Measurements from ENCODE around the gene ANKS1B.
"Not testable (repeated sequence)": the region's sequence is repeated elsewhere in the genome, so short reads cannot be mapped to it uniquely, and the experiment has no call there.

The ANKS1B gene

DNA sequence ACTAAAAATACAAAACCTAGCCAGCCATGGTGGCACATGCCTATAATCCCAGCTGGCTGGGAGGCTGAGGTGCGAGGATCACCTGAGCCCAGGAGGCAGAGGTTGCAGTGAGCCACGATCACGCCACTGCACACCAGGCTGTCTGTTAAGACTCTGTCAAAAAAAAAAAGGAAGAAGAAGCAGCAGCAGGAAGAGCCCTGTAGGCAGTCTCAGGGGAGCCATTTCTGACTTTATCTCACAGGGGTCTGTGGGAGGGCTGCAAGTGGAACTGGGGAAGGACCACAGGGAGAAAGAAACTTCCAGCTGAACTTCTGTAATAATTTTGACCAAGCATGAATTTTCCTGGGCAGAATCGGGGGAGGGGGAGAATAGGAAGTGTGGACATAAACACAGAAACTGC is 304.5 kb downstream of the ANKS1B start:
- DNase-seq: no peak

DNA sequence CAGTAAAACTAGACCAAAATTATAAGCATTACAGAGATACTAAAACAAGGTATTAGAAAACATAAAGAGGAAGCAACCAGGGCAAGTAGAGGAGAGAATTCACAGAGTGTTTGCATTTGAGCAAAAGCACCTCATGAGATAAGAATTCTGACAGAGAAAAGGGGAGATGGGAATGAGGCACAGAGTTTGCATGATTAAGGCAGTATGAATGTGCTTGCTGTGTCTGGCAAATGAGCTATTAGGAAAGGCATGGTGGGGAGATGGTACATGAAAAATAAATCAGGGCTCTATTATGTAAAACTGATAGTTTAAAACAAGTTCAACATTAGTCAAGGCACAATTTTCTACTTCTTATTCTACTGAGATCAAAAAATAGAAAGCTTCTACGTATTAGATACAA is 314.1 kb downstream of the ANKS1B start:
- DNase-seq: no peak

DNA sequence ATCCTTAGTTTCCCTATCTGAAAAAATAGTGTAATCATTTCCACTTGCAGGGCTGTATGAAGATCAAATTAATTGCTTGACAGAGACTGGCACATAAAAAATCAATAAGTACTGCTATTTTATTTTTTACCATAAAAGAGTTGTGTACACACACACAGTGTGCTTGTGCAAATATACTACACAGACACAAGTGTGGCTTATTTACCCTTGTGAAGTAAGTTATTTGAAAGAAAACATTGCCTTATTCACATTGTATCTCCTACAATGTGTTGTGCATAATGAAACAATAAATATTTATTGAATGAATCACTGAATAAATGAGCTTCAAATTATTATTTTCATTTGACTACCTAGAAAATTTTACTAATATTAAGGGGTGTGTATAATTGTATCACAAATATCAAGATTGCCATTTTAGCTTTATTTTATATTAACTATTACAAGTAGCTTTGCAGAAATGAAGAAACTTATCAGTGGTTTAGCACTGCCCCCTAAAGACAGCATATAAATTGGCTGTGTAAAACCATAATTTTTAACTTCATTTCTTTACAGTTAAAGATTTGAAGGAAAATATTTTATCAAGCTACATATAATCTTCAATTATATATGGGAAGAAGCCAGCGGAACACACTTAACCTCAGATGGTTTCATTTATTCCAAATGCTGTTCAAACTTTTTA is 325.9 kb downstream of the ANKS1B start:
- DNase-seq: no peak

DNA sequence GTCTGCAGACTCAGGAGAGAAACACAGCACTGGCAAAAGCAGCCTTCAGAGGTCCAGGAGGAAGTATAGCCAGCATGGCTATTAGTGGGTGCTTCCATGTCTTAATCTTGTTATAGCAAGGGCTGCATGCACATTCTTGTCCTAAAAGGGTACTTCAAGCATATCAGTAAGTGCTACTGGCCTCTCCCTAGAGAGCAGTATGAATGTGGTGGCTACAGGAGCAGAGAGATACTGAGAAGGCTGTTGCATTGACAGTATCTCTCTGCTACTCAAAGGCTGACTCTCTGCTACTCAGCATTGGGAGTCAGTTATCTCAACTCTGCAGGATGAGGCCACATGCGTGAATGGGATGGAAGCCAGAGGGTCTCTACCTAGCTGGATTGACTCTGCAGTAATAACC is 335.2 kb downstream of the ANKS1B start:
- DNase-seq: no peak

DNA sequence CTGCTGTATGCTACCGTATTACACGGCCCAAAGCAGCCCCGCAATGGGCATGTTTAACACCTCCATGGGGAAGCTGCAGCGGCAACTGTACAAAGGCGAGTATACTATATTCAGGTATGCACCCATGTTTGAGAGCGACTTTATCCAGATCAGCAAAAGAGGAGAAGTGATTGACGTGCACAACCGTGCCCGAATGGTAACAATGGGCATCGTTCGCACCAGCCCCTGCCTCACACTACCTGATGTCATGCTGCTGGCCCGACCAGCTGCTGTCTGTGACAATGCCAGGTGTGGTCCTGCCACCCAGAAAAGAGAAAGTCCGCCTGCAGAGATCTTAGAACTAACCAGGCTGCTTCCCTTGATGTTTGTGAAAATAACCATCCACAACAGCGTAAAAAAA is 336.6 kb downstream of the ANKS1B start:
- DNase-seq: no peak

DNA sequence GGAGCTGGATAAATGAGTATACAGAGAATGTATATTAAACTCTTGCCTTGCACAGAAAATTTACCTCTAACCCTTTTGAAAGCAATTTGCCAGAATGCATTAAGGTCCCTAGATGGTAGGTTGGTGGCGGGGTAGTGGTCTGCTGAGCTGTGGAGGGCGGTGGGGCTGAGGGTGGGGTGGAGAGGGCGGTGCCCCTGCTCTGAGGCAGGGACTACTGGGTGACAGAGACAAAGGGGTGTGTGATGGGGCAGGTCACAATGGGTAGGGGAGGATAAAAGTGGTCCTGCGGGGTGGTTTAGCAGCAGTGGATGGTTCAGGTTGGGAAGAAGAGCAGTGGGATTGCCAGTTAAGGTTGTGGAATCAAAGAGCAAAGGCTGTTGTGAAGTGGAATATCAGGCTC is 337.3 kb downstream of the ANKS1B start, which contains the start of gene GARIN6:
Gene GARIN6 (plus strand): TSS at position 301 of the 400 bp plus-strand sequence. CDS start 422 bp downstream, outside the sequence.
- DNase-seq: no peak

DNA sequence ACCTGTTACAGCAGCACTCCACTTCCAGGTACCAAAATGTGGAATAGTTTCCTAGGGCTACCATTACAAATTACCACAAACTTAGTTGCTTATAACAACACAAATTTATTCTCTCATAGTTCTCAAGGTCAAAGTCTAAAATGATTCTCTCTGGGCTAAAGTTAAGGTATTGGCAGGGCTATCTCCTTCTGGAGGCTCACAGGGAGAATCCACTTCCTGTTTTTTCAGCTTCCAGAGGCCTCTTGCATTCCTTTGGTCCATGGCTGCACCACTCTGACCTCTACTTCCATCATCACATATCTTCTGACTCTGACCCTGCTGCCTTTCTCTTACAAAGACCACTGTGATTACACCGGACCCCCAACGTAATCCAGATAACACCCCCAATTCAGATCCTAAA is 340.1 kb downstream of the ANKS1B start:
- no peak for DNase-seq

DNA sequence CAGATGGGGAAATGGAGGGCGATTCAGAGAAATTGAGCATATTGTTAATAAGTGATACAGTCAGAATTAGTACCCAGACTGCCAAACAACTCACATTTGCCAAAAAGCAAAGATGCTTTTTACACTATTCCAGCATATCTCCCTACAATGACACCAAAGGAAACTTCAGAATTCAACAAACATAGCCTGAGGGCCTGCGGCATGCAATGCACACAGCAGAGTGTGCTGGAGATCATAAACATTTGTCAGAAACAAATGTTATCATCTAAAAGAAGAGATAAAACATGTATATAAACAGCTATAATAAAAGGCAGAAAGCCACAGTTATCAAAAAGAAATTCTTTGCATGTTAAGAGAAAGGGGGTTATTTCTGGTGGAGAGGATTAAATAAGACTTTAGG is 357.3 kb downstream of the ANKS1B start:
- no peak for DNase-seq

DNA sequence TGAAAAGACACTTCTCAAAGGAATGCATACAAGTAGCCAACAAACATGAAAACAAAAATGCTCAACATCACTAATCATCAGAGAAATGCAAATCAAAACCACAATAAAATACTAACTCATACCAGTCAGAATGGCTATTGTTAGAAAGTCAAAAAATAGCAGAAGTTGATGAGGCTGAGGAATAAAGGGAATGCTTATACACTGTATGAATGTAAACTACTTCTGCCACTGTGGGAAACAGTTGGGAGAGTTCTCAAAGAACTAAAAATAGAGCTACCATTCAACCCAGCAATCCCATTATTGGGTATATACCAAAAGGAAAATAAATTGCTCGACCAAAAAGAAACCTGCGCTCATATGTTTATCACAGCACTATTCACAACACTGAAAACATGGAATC is 360.1 kb downstream of the ANKS1B start:
- not testable (repeated sequence) for DNase-seq

DNA sequence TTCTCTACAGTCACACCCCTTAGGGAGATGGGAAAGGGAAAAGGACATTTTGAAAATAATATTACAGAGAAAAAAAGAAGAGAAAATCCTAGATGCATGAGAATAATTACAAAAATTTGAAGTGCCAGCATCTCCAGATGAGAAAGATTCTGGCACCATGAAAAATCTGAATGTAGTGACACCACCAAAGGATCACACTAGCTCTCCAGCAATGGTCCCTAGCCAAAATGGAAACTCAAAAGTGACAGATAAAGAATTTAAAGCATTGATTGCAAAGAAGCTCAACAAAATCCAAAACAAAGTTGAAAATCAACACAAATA is 364.6 kb downstream of the ANKS1B start:
- DNase-seq: no peak

DNA sequence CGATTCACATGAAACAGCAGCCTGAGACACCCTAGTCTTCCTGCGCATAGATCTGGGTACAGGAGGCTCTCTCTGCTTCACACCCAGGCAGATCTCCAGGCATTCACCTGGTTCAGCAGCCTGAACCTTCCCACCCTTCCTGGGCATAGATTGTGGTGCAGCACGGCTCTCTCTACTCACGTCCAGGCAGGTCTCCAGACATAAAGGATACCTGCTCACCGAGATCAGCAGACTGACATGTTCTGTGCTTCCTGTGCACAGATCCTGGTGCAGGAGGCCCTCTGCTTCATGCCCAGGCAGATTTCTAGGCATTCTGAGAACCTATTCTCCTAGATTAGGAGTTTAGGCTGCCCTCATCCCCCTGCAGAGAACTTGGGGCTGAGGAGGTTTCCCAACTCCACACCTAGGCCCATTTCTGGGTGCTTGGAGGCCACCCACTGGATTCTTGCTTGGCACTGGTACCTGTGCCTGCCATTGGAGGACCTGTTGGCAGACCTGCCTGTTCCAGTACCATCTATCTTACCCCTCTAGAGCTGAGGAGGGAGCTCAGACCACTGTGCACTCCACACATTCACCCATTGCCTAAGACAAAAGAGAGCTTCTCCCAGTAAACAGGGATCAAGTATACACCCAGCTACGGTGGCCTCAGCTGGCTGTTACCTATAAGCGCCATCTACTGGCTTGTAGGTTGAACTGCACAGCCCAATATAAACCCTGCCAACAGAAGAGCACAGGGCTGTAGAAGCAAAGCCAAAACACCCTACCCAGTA is 365.2 kb downstream of the ANKS1B start:
- no peak for DNase-seq

DNA sequence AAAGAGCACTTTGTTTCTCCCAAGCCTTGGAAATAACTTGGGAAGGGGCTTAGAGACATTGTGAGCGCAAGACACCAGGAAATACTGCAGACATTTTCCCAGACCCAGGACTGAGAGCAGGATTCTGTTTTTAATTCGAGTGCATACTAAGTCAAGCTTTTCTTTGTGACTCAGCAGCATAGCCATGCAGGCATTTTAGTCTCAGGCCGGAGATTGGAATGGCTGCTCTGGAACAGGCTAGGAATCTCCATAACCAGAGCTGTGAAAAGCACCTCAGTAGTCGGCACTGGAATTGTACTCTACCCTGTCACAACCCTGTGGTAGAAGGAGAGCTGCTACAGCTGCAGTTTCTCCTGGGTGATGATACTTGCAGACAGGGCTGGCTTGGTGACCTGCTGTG is 366.1 kb downstream of the ANKS1B start:
- DNase-seq: no peak

DNA sequence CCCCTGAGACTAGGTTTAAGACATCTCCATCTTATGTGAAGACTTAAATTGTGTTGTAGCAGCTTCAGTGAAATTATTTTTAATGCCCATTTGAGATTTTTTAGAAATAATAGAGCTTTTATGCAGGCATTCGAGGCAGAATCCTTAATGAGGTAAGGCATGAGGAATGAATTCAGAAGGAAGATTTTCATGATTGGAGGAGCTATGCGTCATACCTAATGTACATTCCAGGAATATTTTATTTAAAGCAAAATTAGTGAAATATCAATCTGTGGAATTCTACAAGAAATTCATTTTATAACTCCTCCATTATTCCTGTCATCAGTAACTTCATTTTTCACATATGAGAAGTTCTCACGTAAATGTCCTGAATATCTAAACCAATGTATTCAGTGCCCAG is 373.1 kb downstream of the ANKS1B start:
- no peak for DNase-seq

DNA sequence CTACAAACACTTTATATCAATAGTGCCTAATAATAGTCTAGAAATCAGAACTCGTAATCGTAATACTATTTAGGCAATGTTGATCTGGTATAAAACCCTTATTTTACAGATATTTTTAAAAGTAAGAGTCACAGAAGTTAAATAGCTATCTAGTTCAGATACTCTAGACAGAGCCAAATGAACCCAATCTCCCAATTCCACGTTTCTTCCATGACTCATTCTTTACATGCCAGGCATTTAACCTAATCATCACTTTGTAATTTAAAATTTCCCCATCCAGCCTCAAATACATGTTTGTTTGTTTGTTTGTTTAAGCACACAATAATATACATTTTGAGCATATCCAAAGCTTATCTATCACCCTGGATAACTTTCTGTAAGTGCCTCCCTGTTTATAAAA is 373.6 kb downstream of the ANKS1B start:
- DNase-seq: no peak

DNA sequence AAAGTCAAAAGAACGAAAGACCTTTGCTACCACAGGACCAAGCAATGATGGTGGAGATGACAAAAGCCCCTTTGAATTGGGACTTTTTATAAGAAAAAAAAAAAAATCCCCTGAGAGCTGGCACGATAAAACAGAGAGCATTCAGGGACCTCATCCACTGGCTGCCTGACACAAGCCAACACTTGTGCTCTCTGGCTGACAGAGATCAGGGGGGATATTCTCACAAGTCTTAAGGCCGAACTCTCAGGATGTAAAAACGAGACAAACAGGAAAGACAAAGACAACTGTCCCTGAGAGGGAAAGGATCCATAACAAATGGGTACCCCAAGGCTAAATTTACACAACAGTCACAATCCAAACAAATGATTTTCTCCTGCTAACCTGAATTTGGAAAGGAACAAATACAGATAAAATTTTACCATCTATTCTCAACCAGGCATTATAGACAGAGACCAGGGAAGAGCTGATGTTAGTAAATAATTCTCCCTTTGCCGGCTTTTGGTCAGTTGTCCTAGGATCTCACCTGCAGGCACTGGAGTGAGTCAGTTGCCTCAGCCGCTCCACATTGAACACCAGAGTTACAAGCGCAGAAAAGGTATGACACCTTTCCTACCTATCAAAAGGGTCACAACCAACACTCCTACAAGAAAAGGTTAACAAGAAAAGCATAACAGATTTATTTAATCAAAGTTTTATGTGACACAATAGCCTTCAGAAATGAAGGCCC is 375.1 kb downstream of the ANKS1B start:
- DNase-seq: no peak

DNA sequence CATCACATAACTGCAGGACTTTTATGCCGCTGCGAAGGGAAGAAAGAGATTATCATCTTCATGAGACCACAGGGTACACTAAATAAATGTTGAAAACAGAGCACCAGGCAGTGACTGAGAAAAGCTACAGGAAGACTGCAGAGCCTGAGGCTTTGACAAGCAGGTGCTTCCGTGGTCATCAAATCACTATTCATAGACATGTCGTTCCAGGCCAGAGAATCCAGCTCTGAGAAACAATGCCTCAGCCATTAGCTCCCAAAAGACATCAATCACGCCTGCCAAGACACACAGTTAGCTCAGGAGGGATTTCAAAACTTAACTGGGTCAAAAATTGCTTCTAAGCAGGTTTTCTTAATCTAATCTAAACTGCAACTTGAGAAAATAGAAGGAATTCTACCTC is 384.3 kb downstream of the ANKS1B start:
- DNase-seq: no peak

DNA sequence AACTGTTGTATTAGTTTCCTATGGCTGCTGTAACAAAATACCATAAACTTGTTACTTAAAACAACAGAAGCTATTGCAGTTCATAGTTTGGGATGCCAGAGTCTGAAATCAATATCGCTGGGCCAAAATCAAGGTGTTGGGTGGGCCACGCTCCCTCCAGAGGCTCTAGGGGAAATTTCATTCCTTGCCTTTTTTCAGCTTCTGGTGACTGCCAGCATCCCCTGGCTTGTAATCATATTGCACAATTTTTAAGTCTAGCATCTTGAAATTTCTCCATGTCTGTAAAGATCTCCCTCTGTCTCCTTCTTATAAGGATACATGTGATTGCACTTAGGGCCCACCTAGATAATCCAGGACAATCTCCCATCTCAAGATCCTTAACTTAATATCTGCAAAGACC is 386.0 kb downstream of the ANKS1B start:
- DNase-seq: no peak

DNA sequence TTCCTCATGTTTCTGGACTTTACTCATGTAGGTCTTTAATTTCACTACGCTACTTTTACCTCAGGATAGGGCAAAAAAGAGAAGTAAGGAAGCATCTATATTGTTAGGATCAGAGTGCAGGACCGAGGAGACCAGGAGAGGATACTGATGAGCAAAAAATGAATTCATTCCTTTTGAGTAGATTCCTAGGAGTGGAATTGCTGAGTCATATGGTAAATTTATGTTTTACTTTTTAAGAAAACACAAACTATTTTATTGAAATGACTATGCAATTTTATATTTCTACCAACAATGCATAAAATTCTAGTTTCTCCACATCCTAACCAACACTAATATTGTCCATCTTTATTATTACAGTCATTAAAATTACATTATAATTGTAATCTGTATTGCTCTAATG is 388.0 kb downstream of the ANKS1B start:
- DNase-seq: no peak

DNA sequence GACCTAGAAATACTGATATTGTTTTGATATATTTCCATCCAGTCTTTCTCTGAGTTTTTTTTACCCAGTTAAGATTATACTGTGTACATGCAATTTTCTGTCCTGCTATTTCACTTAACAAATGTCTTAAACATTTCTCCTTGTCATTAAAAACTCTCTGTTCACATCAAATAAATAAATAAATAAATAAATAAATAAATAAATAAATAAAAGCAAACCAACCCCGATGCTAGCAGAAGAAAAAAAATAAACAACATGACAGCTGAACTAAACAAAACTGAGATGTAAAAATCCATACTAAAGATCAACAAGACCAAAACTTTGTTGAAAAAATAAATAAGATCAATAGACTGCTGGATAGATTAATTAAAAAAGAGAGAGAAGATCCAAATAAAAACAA is 407.6 kb downstream of the ANKS1B start:
- DNase-seq: not testable (repeated sequence)

DNA sequence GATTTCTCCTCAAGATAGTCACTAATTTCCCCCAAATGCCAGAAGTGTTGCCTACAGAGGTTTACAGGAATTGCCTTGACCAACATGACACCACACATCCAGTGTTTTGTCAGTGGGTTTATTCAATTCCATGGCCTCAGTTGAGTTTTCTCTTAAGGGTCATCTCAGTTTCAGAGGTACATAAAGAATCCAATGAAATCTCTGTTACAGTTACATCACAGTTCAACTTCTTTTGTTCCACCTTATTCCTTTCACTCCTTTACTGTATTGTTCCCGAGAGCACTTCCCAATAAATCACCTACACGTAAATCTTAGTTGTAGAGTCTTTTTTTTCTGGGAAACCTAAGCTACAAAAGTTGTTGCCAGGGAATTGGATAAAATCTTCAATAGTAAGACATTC is 410.8 kb downstream of the ANKS1B start:
- DNase-seq: no peak

DNA sequence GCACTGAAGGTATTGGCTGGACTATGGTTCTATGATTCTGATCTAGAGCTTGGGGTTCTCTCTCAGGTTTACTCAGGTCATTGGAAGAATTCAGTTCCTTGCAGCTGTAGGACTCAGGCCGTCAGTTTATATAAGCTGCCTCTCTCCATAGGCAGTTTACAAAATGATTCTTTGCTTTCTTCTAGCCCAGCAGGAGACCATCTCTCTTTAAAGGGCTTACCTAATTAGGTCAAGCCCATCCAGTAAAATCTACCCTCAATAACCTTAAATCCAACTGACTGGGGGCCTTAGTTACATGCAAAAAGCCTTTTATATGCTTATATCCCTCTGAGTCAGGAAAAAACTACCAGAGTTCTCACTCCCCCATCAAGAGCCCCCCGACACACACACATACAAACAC is 417.7 kb downstream of the ANKS1B start:
- DNase-seq: no peak

DNA sequence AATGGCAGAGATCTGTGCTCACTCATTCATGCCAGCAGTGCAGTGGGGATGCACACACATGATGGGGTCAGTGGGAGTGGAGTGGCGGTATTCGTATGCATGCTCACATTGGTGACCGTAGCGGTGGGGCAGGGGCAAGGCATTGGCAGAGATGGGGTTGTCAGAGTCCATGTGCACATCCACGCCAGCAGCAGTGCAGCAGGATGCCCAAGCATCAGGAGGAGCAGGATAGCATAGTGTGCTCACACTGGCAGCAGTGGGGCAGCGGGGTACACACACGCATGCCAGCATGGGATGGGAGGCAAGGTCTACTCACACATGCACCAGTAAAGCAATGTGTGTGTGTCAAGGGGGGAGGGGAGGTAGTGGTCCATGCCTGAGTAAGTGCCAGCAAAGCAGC is 426.6 kb downstream of the ANKS1B start:
- DNase-seq: no peak

DNA sequence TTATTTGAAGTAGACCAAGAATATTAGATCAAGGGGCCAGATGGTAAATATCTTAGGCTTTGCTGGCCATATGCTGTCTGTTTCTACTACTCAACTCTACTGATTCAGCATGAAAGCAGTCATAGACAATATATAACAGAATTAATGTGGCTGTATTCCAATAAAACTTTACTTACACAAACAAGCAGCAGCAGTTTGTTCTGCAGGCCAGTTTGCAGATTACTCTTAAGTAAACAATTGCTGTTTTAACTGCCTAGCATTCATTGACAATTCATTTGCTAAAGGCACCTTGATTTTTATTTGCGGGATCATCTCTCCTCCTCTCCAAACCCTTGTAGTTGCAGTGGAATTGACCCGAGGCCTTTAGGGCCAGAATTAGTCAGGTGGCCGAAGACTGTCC is 431.3 kb downstream of the ANKS1B start:
- DNase-seq: no peak

DNA sequence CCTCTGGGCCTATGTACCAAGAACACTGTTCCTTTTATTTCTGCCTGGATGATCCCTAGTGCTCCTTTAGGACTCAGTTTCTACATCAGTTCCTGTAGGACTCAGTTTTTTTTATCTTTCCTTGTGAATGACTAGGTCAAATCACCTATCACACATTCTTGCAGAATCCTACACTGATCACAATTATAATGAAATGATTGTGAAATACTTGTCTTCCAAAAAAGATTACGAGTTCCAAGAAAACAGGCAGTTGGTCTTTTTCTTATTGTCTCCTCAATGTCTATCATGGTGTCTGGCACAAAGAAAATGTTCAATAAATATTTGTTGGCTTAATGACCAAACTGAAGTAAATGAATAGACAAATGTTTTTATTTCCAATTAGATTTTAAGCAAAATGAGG is 432.7 kb downstream of the ANKS1B start:
- no peak for DNase-seq
